Umbilical cord (tissue), 2 donors: ENCODE data around the gene SCIMP. TPM values are rescaled to one million over a fixed set of nuclear protein-coding genes. Genes with fewer than 3 reads are reported as not detected.
"Not testable (repeated sequence)": the region's sequence is repeated elsewhere in the genome, so short reads cannot be mapped to it uniquely, and the experiment has no call there.

ENCODE experiments used
- DNase-seq: peaks from one replicate; pipeline ENCODE4 v3.0.0-alpha.2; 2015; ENCODE audit warnings: low spot score
- total RNA-seq: library from RNA; depleted of rRNA; stranded (reverse); fragments of >200 nt; gene quantifications from one replicate; pipeline ENCODE4 v1.2.3, GENCODE V29; 2014; ENCODE audit warnings: low replicate concordance; ENCODE audit not compliant: insufficient read depth

The SCIMP gene
- total RNA-seq, 1 donor from 2014 or later: 0.72 TPM

DNA sequence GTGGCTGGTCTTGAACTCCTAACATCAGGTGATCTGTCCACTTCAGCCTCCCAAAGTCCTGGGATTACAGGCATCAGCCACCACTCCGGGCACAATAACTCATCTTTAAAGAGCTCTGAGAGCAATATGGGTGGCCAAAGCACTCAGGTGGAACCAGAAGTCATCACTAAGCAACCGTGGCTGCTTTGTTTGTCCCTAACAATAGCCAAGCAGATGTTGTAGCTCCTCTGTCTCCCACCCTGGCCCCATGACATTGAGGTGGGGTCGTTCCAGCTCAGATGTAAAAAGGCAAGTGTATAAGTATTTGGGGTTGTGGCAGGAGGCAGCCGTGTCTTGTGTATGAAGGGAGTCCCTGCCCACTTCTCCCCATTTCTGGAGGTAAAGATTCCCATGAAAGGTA lies 3.7 kb upstream of the SCIMP start:
- no peak for DNase-seq

DNA sequence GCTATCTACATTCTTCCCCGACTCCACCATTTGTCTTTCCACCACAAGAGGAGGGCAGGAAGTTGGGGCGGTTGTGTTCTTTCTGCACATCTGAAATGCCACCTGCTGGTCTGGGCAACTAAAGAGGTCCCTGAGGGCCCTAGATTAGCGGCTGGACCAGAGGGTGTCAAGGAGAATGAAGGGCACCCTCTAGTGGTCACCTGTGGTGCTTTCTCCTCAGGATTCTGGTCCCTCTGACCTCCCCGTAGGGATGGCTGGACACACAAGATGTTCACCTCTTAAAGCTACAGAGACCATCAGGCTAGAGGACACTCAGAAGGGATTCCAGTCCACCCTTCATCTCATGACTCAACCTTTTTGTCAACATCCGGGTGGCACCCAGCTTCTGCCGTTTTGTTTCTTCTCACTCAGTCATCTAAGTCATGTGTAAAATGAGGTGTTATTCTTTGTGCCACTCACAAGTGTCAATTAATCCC lies 2.9 kb upstream of the SCIMP start:
- no peak for DNase-seq

- no peak for DNase-seq
These were observed 2.4 kb upstream of the SCIMP start for GRCh38 chr17:5236938-5237540.

DNA sequence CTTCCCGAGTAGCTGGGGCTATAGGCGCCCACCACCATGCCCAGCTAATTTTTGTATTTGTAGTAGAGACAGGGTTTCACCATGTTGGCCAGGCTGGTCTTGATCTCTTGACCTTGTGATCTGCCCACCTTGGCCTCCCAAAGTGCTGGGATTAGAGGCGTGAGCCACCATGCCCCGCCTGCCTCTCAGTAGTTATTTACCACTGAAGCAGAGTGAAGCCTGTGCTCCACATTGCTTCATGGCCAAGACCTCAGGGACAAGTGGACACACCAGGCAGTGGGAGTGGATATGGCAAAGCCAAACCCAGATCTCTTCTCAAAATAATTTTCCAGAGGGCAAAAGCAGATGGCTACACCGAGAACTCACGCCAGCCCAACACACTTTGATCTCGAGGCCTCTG lies 1.2 kb downstream of the SCIMP start:
- not testable (repeated sequence) for DNase-seq

DNA sequence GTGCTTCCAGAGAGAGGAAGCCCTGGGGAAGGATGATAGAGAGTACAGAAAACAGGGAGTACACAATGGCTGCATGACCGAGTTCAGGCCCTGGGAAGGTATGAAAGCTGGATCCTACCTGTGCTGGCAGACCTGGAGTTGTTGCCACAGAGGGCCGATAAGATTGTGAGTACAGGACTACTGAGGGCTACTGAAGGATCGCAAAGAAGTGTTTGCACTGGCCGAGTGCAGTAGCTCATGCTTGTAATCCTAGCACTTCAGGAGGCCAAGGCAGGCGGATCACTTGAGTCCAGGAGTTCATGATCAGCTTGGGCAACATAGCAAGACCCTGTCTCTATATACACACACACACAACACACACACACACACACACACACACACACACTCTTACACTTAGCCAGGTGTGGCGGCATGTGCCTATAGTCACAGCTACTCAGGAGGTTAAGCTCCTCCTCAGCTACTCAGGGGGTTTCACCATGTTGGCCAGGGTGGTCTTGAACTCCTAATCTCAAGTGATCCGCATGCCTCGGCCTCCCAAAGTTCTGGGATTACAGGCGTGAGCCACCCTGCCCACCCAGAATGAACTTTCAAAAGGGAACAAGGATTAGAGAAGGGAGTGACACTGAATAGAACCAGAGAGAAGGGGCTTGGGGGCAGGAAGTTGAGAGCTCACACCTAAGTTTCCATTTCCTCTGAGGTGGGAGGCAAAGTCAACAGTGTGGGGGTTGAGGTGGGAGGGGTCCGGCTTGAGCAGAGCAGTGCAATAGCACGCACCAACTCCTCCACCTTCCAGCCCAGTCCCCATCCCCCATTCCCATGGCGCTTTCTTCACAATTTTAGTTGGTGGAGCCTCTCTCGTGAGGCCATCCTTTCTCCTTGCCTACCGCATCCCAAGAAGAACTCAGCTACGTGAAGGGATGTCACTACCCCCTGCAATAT lies 7.5 kb downstream of the SCIMP start:
- DNase-seq: no peak

DNA sequence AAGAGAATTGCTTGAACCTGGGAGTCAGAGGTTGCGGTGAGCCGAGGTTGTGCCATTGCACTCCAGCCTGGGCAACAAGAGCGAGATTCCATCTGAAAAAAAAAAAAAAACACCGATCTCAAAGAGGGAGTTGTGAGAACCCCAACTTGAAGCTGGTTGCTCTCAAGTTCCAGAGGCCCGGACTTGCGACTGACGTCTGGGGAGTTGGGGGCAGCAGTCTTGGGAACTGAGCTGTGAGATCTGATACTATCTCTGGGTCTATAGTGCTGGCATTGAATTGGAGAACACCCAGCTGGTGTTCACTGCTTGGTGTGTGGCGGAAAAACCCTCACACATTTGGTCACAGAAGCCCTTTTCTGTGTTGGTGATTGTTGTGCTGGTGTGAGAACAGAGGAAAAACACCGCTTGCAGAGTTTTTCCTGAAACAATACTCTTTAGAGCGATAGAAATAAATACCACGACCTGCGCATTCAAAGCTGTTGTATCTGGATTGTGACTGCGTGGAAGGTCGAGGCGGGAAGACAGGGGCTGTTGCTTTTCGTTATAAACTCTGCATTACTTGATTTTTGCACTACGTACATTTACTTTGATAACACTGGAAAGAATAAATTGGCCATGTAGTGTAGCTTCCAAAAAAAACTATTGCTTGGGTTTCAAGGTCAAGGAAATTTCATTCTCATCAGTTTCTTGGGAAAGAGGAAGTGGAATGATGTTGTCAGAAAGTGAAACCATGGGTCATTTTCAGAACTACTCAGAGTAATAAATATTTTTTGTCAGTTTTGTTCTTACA lies 8.8 kb downstream of the SCIMP start:
- no peak for DNase-seq

- DNase-seq: not testable (repeated sequence)
These were observed 12.7 kb downstream of the SCIMP start for GRCh38 chr17:5221912-5222311.

DNA sequence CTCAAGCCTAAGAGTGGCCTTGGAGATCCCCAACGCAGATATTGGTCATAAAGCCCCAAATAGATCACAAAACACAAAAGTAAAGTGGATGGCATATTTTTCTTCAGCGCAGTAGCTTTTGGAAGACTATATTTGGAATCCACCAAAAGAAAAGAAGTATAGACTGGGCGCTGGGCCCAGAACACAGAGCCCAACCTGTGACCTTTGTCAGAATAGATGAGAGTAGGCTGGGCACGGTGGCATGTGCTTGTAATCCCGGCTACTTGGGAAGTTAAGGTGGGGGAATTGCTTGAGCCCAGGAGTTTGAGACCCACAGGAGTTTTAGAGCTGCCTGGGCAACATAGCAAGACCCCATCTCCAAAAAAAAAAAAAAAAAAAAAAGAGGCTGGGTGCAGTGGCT lies 14.6 kb downstream of the SCIMP start:
- DNase-seq: no peak

DNA sequence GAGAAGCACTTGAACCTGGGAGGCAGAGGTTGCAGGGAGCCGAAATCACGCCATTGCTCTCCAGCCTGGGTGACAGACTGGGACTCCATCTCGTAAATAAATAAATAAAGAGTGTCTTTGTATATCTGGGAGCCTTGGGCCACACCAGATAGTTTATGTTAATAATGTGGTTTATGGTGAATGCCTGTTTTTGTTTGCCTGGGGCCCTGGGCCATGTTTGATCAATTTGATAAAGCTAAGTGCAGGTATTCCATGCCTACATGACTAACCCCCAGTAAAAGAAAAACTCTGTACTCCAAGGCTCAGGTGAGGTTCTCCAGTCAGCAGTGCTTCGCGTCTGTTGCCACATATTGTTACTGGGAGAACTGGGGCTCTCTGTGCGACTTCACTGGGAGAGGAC lies 15.1 kb downstream of the SCIMP start:
- no peak for DNase-seq

DNA sequence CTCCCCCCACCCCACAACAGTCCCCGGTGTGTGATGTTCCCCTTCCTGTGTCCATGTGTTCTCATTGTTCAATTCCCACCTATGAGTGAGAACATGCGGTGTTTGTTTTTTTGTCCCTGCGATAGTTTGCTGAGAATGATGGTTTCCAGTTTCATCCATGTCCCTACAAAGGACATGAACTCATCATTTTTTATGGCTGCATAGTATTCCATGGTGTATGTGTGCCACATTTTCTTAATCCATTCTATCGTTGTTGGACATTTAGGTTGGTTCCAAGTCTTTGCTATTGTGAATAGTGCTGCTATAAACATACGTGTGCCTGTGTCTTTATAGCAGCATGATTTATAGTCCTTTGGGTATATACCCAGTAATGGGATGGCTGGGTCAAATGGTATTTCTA lies 17.1 kb downstream of the SCIMP start:
- not testable (repeated sequence) for DNase-seq

DNA sequence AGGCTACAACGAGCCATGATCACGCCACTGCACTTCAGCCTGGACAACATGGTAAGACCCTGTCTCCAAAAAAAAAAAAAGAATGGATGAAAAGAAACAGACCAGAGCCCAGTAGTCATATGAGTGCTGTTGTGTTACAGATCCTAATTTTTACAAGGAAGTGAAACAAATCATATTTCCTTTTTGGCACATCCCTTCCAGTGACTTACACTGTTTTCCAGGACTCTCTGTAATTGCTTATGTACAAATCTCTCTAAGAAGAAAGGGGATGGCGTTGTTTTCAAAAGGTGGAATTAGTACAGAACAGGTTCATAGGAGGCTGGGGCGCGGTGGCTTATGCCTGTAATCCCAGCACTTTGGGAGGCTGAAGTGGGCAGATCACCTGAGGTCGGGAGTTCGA lies 23.2 kb downstream of the SCIMP start:
- DNase-seq: no peak

DNA sequence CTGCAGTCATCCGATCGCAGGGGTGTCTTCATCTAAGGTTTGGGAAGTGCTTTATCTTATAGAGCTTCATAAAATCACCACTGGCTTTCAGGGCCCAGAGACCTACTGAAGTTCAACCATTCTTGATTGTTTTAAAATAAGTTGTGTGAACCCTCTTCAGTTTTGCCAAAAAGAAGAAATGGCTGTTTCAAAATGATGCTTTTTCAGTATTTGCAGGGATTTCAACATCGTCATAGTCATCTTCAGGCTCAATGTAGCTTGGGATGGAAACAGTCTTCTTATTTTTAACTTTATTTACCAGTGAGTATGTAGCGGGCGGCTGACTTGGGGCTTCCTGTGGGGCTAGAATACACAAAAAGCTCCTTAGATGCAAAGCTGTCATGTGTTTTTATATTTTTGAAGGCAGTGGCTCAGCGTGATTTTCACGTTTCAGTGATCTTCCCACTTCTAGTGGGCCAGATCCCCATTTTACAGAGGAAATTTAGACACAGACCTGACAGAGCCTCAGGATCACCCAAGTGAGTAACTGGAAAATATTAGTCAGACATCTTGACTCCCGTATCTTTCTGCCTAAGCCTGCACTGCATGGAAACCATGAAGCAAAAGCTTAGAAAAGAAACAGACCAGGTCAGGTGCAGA lies 23.9 kb downstream of the SCIMP start:
- no peak for DNase-seq

DNA sequence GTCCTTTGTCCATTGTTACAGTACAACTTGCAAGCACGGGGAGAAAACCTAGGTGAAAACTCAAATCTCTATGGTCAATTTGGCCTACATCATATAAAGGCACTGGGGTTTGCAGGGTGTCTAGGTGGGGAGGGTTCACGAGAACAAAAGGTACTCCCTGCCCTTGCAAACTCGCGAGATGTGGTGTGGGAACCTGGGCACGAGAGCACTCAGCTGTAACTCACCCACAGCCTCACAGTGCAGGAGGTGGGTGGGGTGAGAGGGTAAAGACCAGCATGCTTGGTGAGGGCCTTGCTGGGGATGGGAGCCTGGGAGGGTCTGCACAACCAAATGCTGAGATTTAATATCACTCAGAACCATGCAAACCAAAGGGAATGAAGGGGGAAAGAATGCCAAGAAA lies 24.6 kb downstream of the SCIMP start:
- no peak for DNase-seq

GRCh38 chr17:5209396-5209795 lies 25.3 kb downstream of the SCIMP start:
- DNase-seq: no peak

DNA sequence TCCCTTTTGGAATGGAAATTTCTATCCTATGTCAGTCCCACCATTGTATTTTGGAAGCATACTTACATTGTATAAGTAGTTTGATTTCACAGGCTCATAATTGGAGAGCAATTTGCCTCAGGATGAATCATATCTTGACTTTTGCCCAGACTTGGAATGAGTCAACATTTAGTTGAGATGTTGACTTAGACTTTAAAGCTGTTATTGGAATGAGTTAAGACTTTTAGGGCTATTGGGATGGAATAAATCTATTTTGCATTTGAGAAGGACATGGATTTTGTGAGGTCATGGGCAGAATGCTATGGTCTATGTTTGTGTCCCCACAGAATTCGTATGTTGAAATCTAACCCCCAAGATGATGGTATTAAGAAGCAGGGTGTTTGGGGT lies 30.8 kb downstream of the SCIMP start:
- DNase-seq: no peak

DNA sequence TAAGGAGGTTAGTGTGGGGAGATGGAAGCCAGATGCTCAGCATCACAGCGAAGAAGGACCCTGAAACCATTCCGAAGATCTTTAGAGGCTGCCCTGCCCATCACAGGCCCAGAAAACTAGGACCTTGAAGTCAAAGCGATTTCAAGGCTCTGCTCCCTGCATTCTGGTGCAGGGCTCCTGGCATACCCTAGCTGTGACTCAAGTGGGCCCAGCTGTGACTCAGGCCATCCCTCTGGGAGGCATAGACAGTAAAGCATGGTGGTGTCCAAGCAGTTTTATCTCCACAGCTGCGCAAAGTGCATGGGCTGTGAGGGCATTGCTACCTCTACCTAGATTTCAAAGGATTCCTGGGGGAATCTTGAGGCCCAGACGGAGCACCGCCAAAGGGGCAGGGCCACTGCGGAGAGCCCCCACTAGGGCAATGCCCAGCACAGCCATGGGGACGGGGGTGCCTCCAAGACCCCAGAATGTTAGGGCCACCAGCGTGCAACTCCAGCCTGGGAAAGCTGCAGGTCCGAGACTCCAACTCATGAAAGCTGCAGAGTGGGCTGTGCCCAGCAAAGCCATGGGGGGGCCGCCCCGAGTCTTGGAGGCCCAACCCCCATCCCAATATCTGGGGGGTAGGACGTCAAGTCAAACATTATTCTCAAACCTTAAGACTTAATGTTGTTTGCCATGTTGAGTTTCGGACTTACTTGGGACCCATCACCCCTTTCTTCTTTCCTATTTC lies 31.3 kb downstream of the SCIMP start:
- no peak for DNase-seq

GRCh38 chr17:5201011-5201410 lies 33.6 kb downstream of the SCIMP start:
- no peak for DNase-seq

GRCh38 chr17:5200360-5200759 lies 34.3 kb downstream of the SCIMP start:
- no peak for DNase-seq

- no peak for DNase-seq
These were observed 36.2 kb downstream of the SCIMP start for GRCh38 chr17:5198472-5198871.

GRCh38 chr17:5194346-5194745 lies 40.3 kb downstream of the SCIMP start:
- peak; percentile 24 for DNase-seq
